Fibroblast of lung (primary cell): ENCODE results near the gene CXCL5. TPM values are rescaled to one million over a fixed set of nuclear protein-coding genes. Genes with fewer than 3 reads are reported as not detected.

Experiments
- DNase-seq, 2 donors: peaks; one replicate each; pipeline versions ENCODE4 v3.0.0 to v3.0.0-alpha.2; 2010; ENCODE audit warnings: low read depth in 2 of 2
- H2AFZ ChIP-seq: 2 replicates; pipeline ENCODE4 v1.5.1; 2012; ENCODE audit warnings: low read length, control low read depth, inconsistent platforms
- H3K27ac ChIP-seq: 2 replicates; pipeline ENCODE4 v1.5.1; 2011; ENCODE audit warnings: low read length, control low read depth; ENCODE audit not compliant: insufficient read depth
- H3K27me3 ChIP-seq: 2 replicates; pipeline ENCODE4 v1.5.1; 2011; ENCODE audit warnings: mild to moderate bottlenecking, low read length; ENCODE audit not compliant: control insufficient read depth, insufficient read depth
- H3K36me3 ChIP-seq: 2 replicates; pipeline ENCODE4 v1.5.1; 2011; ENCODE audit warnings: low read length; ENCODE audit not compliant: control insufficient read depth, insufficient read depth
- H3K4me1 ChIP-seq: 2 replicates; pipeline ENCODE4 v1.5.1; 2011; ENCODE audit warnings: low read length; ENCODE audit not compliant: control insufficient read depth, insufficient read depth; ENCODE audit errors: extremely low read depth
- H3K4me2 ChIP-seq: 2 replicates; pipeline ENCODE4 v1.5.1; 2011; ENCODE audit warnings: low read length, control low read depth; ENCODE audit not compliant: insufficient read depth; ENCODE audit errors: extremely low read depth
- H3K4me3 ChIP-seq, 4 experiments: fragments of 200-600 bp in 1 of 4; sonication (generic) in 1 of 4; replicated peaks in 1 of 4; 2 replicates each; pipeline ENCODE4 v1.5.1; 2011 to 2016; ENCODE audit warnings: low read length in 4 of 4, low read depth in 3 of 4, mild to moderate bottlenecking in 3 of 4, control low read depth in 2 of 4, inconsistent platforms in 1 of 4, mixed read lengths in 1 of 4; ENCODE audit not compliant: insufficient read depth in 1 of 4; ENCODE audit errors: control extremely low read depth in 1 of 4
- H3K79me2 ChIP-seq: 2 replicates; pipeline ENCODE4 v1.5.1; 2012; ENCODE audit warnings: mild to moderate bottlenecking, low read length, inconsistent platforms; ENCODE audit not compliant: control insufficient read depth, insufficient read depth
- H3K9ac ChIP-seq: 2 replicates; pipeline ENCODE4 v1.5.1; 2011; ENCODE audit warnings: mild to moderate bottlenecking, low read length, control low read depth; ENCODE audit not compliant: insufficient read depth
- H3K9me3 ChIP-seq: 2 replicates; pipeline ENCODE4 v1.5.1; 2012; ENCODE audit warnings: low read depth, low read length; ENCODE audit not compliant: control insufficient read depth, insufficient read depth
- H4K20me1 ChIP-seq: 2 replicates; pipeline ENCODE4 v1.5.1; 2011; ENCODE audit warnings: low read length; ENCODE audit not compliant: control insufficient read depth, insufficient read depth; ENCODE audit errors: extremely low read depth
- CTCF ChIP-seq, 2 donors: IDR thresholded peaks in 1 of 2; conservative IDR thresholded peaks in 1 of 2; 1 replicate in 1 of 2; 2 replicates in 1 of 2; pipeline ENCODE4 v1.5.1; 2011 to 2012; ENCODE audit warnings: low read length in 2 of 2, control low read depth in 1 of 2, inconsistent platforms in 1 of 2, low read depth in 1 of 2, mild to moderate bottlenecking in 1 of 2
- EZH2 ChIP-seq: IDR thresholded peaks from 2 replicates; pipeline ENCODE4 v1.5.1; 2012; ENCODE audit warnings: low read length, control low read depth, mild to moderate bottlenecking; ENCODE audit errors: missing control alignments
- polyA plus RNA-seq, 2 donors: library from polyadenylated mRNA; depleted of rRNA in 1 of 2; stranded (reverse) in 1 of 2; unstranded in 1 of 2; fragments of >200 nt; gene quantifications; 2 replicates each; pipeline ENCODE4 v1.2.1, GENCODE V29; 2011 to 2012; ENCODE audit warnings: missing spikeins in 1 of 2
- total RNA-seq: library from RNA; depleted of rRNA; stranded (reverse); fragments of >200 nt; gene quantifications from 2 replicates; pipeline ENCODE4 v1.2.1, GENCODE V29; 2014

CXCL5 gene
- total and polyA plus RNA-seq, 2 donors (not counting 1 experiment from before 2014, with no cell fraction given): 0.24 to 0.66 TPM

GRCh38 chr4:73948990-73949706 is 49.3 kb downstream of the CXCL5 start:
- DNase-seq: no peak
- H3K79me2 ChIP-seq: no peaks in the 10 kb centered on the region
- no peaks in the 10 kb centered on the region for H3K4me1 ChIP-seq
- H3K36me3 ChIP-seq: no peaks in the 10 kb centered on the region
- TF ChIP-seq CTCF (conservative IDR thresholded peaks at IDR 0.05 in 1 of 2, IDR thresholded peaks at IDR 0.05 in 1 of 2; ENCODE audit: low read depth in 1 of 2, low read length in 2 of 2) (no peak), EZH2 (no peak)
- no peak overlapping the region for H3K4me2 ChIP-seq
- H3K4me3 ChIP-seq: no peak overlapping the region
- H3K27ac ChIP-seq: no peak overlapping the region
- no peaks in the 10 kb centered on the region for H3K27me3 ChIP-seq
- H4K20me1 ChIP-seq: no peaks in the 10 kb centered on the region
- H3K9me3 ChIP-seq: no peaks in the 10 kb centered on the region
- H3K9ac ChIP-seq: no peak overlapping the region
- H2AFZ ChIP-seq: no peak overlapping the region

GRCh38 chr4:73948291-73948690 is 50.2 kb downstream of the CXCL5 start:
- Histone ChIP-seq H3K4me2 (no peak overlapping the region), H3K27me3 (peaks cover 4% of the 10 kb centered on the region), H3K4me3 (no peak overlapping the region), H3K9me3 (no peaks in the 10 kb centered on the region), H3K4me1 (peaks cover 2% of the 10 kb centered on the region), H3K36me3 (no peaks in the 10 kb centered on the region), H2AFZ (no peak overlapping the region), H3K27ac (no peak overlapping the region), H4K20me1 (no peaks in the 10 kb centered on the region), H3K9ac (no peak overlapping the region), H3K79me2 (no peaks in the 10 kb centered on the region)
- no peak for DNase-seq
- TF ChIP-seq CTCF (conservative IDR thresholded peaks at IDR 0.05 in 1 of 2, IDR thresholded peaks at IDR 0.05 in 1 of 2; ENCODE audit: low read depth in 1 of 2, low read length in 2 of 2) (no peak), EZH2 (no peak)

- no peaks in the 10 kb centered on the region for H4K20me1 ChIP-seq
- H3K9ac ChIP-seq: no peak overlapping the region
- H3K4me1 ChIP-seq: peaks cover 2% of the 10 kb centered on the region
- H3K4me2 ChIP-seq: no peak overlapping the region
- H2AFZ ChIP-seq: no peak overlapping the region
- H3K27ac ChIP-seq: no peak overlapping the region
- peaks cover 8% of the 10 kb centered on the region for H3K27me3 ChIP-seq
- no peaks in the 10 kb centered on the region for H3K36me3 ChIP-seq
- no peak overlapping the region for H3K4me3 ChIP-seq
- no peak for DNase-seq
- no peaks in the 10 kb centered on the region for H3K9me3 ChIP-seq
- no peaks in the 10 kb centered on the region for H3K79me2 ChIP-seq
- TF ChIP-seq EZH2 (no peak), CTCF (conservative IDR thresholded peaks at IDR 0.05 in 1 of 2, IDR thresholded peaks at IDR 0.05 in 1 of 2; ENCODE audit: low read depth in 1 of 2, low read length in 2 of 2) (no peak)
Measured at GRCh38 chr4:73947239-73947985, 51.1 kb downstream of the CXCL5 start.
